GM12865 (cell line): ENCODE measurements around the gene SGSH.

ENCODE experiments used
- DNase-seq: peaks from one replicate; pipeline ENCODE4 v3.0.0; 2010; ENCODE audit warnings: low read depth
- H3K4me3 ChIP-seq: 2 replicates; pipeline ENCODE4 v1.5.1; 2011; ENCODE audit warnings: mild to moderate bottlenecking, low read depth, low read length, control low read depth
- CTCF ChIP-seq: IDR thresholded peaks from 2 replicates; pipeline ENCODE4 v1.5.1; 2011; ENCODE audit warnings: low read length, control low read depth, low read depth, inconsistent platforms; ENCODE audit not compliant: insufficient read depth; ENCODE audit errors: missing control alignments

The SGSH gene

GRCh38 chr17:80214878-80215210, 5.3 kb downstream of the SGSH start:
- TF ChIP-seq CTCF = no peak

DNA sequence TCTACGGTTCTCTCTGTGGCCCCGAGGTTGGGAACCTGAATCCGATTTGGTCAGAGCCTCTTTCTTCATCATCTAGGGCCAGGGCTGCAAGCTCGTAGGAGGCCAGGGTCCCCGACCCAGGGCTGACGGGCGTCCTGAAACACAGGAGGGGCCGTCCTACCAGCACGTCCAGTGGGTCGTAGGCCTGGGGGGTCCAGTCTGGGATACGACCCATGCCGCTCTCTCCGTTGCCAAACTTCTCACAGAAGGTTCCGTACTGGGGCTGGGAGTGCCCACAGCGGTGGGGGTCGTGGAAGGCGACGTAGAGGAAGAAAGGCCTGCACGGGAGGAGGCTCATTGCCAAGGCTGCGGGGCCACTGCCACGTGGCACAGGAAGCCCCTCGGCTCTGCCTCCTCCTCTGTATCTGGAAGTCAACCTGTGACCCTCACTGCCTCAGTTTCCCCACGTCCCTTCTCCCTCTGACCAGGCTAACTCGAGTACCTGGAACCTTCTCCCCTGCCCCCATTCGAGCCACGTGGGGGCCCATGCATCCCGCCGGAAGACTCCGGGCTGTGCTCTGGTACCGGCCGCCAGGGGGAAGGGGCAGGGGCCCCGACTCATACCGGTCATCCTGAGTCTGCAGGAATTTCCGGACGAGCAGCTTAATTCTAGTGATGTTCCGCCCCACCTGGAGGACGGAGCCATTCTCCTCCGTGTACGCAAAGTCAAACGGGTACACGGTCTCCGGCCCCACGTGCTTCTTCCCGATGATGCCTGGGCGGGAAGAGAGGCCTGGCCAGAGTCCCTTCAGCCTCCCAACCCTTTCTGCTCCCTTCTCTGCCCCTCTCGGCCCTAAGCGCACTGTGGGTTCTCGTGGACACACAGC, 5.9 kb downstream of the SGSH start:
- H3K4me3 ChIP-seq = no peak overlapping the region
- TF ChIP-seq CTCF = no peak
- DNase-seq = no peak

More at GRCh38 chr17:80214878-80215210, 5.3 kb downstream of the SGSH start:
- no peak for DNase-seq
- no peak overlapping the region for H3K4me3 ChIP-seq

GRCh38 chr17:80213643-80213975, 6.5 kb downstream of the SGSH start:
- DNase-seq = no peak
- H3K4me3 ChIP-seq = no peak overlapping the region
- TF ChIP-seq CTCF = no peak

GRCh38 chr17:80212962-80213642, 7.0 kb downstream of the SGSH start:
- DNase-seq = no peak
- no peak overlapping the region for H3K4me3 ChIP-seq
- TF ChIP-seq CTCF = no peak

DNA sequence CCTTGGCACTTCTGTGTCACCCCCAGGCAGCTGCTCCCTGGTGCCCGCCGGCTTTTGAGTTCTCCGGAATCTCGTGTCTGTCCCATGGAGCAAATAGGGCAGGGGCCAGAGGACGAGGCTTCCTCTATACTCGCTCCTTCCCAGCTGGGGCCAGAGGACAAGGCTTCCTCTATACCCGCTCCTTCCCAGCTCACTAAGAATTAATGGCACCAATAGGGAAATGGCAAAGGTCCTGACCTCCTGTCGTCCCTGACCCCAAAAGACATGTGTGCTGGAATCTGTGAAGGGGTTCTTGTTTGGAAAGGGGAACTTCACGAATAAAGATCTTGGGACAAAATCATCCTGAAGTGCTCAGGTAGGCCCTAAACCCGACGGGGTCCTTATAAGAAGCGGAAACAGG, 7.6 kb downstream of the SGSH start:
- DNase-seq = no peak
- no peak for TF ChIP-seq CTCF
- no peak overlapping the region for H3K4me3 ChIP-seq

DNA sequence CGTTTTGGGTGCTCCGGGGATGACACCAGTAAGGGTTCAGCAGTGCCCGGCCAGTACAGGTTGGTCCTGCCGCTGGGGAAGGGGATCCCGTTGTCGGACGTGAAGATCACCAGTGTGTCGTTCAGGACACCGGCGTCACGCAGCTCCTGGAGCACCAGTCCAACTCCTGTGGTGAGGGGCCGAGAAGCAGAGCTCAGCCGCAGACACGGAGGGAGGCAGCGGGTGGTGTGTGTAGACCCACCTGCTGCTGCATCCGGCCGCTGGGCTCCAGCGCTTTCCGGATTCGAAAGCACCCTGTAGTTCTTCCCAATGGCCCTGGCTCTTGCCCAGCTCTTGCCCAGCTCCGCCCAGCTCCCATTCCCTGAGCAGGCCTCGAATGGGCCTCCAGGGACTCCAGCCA, 8.0 kb downstream of the SGSH start:
- no peak overlapping the region for H3K4me3 ChIP-seq

More for the DNA sequence above, 8.0 kb downstream of the SGSH start:
- DNase-seq = no peak
- no peak for TF ChIP-seq CTCF
